Left kidney (tissue), 2 donors: ENCODE measurements around the gene RNF121. TPM values are rescaled to one million over a fixed set of nuclear protein-coding genes. Genes with fewer than 3 reads are reported as not detected.

Experiments used
- DNase-seq: peaks from one replicate; pipeline ENCODE4 v3.0.0-alpha.2; 2013
- polyA plus RNA-seq: library from polyadenylated mRNA; unstranded; fragments of 120-200 nt; gene quantifications from one replicate; pipeline ENCODE4 v1.2.1, GENCODE V29; 2013; ENCODE audit not compliant: insufficient read length

Gene RNF121
- polyA plus RNA-seq, 1 donor: 46.7 TPM

DNA sequence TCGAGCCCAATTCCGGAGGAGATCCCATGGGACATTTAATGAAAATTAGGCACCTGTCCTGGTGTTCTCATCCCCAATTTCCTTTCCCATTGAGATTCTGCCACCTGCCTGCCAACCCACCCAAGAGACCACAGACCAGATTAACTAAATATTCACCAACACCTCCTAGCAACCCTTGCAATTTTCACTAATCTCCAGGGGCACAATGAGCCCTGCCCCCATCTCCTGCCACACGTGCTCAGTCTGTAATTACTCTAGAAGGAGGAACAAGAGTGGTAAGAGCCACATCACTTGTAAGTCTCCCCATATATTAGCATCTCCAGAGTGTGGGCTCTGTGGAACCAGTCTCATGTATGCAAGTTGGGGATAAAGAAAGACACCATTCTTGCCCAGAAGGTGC is 107.8 kb downstream of the RNF121 start:
- DNase-seq: no peak

DNA sequence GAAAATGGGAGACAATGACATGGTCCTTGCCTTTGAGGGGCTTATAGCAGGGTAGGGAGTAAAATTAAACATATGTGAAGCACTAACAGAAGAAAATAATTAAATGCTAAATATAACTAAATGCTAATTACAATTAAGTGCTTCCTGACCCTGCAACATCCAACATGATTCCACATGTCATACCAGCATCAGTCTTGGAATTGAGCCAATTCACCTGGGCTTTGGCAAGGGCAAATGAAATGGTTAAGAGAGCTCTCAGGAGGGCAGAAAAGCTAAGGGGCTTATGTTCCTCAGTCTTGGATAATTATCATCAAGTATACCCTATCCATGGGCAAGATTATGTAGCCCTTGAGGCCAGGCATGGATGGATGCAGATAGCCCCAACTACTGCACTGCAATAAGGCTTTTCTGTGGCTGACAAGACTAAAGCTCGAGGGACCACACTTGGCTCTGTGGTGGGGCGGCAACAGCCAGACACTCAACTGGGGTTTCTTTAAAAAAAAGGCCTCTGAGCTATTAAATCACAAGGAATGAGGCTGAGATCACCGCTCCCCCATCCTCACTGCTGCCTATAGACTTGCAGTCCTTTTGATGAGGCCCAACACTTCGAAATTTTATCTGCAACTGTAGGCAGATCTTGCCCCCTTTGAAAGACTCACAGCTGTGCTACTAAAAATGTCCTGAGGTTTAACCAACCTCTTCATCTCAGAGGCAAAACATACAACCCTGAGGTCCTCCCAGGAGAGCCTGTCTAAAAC is 108.9 kb downstream of the RNF121 start:
- no peak for DNase-seq

DNA sequence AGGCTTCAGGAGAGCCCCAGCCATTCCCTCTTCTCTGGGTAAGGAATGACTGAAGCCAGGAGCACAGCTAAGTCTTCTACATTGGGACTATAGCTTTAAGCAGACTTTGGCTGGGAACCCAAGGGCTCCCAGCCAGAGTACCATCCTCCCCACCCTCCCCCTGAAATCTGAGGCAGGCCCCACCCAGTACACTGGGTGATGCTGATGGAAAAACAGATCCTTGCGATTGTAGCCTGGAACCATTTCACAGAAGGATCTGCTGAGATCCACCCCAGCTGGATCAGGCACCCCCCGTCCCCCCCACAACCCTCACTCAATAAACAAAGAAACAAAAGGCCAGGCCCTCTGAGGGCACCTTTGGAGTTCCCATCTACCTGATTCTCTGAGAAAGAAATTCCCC is 109.6 kb downstream of the RNF121 start:
- DNase-seq: no peak

DNA sequence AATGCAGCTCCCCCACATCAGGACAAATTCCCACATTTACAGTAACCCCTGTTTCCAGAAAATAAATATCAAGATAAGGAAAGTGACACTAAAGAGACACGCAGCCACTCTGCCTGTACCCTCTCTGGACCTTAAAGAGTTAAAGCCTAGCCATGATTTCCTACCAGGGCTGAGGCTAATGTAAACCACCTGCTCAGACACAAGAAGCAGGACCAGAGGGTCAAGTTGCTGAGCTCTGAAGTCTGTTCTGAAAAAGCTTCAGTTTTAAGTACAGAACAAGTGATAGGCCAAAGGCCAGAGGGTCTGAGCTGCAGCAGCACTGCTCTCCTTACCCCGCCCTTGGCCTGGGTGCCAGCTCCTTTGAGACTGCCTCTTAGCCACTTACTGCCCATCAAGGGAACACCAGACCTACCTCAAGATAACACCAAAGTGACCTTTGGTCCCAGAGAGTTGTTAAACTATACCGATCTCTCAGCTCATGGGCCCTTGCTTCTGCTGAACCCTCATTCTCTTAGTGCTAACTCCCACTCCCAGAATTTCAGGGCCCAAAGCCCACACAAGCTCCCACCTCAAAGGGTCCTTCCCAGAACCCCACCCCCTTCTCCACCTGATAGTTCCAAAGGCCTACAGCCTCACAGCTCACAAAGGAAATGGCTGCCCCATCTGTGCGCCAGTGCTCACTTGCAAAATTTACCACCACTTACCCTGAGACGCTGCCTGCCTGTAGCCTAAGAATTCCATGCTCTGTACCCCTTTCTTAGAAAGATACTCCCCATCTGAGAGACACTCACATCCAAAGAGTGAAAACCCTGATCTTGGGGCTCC is 110.4 kb downstream of the RNF121 start:
- DNase-seq: no peak

DNA sequence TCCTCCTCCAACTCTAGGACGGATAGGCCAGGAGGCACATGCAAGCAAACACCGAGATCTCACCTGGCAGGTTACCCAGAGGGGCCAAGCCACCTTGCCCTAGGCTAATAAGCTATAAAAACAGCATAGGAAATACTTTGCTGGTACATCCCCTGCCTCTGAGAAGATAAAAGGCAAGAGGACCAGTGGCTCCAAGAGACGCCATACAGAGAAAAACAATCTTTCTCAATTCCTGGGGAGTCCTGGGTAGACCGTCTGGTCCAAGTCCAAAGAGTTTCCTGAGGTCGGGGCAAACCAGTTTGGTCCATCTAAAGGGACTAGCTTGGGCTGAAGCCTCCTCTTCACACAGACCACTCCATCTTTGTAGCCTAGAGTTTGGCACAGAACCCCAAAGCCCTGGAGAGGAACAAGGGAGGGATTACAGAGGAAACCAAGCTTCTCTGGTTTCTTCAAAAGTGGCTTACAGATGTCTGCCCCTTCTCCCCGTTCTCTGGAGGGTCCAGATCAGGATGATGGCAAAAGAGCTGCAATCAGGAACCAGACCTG is 111.1 kb downstream of the RNF121 start:
- DNase-seq: no peak

DNA sequence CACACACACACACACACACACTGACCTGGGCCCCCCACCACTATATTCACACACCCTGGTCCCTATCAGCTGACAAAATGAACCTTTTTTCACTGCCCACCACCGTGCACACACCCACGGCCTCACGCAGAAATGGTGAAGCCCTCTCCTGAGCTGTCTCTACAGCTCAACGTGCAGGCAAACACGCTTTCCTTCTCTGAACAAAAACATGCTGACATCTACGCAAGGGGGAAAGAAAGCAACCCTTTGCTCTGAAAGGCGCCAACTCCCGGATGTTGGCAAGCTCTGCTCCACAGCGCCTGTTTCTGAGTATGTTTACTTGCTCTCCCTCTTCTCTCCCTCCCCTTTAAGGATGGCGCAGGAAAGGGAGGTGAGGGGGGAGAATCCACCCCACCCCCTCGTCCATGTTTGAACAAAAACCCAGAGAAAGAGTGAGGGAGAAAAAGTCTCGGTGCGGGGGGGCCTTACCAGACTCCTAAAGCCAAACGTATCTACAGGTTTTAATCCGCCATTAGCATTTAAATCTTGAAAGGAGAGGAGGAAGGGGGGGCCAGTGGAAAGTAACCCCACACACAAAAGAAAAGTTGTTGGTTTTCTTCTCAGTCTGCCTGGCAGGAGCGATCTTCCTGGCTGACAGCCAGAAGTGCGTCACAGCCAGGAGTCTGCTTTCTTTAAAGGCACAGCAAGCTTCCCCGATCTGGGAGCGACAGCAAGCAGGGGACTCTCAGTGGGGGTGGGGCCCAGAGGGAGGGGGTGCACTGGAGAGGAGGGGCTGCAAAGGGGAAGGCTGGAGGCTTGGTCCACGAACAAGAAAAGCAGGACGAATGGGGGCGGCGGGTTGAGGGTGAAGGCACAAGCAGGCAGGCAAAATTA is 111.9 kb downstream of the RNF121 start:
- peak; percentile 97 for DNase-seq

DNA sequence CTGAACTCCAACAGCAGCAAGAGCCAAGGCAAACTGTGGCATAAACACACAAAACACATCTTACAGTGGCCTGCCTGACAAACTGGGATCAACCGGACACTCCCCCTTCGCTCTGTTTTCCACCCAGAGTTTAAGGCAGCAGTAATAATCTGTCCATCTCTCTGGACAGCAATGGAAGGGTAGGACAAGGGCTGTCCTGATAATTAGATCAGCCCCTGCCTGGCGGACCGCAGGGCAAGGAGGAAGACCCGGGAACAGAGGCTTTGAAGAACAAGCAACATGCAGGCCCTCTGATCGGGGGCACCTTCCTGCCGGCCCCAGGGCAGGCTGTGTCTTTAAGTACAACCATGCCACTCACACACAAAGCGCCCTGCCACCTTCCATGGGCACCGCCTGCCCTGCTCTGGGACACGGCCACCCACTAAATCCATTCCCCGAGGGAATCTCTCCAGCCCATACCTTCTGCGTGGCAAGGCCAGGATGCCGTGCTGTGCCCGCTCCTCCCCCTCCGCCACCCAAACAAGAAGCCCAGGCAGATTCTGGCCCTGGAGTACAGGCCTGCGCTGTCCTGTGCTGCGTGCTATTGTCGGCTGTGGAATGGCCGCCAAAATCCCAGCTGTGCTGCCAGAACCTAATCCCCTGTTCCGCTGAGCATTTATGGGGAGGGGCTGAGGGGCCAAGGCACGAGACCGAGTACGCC is 112.7 kb downstream of the RNF121 start:
- DNase-seq: peak; percentile 62

DNA sequence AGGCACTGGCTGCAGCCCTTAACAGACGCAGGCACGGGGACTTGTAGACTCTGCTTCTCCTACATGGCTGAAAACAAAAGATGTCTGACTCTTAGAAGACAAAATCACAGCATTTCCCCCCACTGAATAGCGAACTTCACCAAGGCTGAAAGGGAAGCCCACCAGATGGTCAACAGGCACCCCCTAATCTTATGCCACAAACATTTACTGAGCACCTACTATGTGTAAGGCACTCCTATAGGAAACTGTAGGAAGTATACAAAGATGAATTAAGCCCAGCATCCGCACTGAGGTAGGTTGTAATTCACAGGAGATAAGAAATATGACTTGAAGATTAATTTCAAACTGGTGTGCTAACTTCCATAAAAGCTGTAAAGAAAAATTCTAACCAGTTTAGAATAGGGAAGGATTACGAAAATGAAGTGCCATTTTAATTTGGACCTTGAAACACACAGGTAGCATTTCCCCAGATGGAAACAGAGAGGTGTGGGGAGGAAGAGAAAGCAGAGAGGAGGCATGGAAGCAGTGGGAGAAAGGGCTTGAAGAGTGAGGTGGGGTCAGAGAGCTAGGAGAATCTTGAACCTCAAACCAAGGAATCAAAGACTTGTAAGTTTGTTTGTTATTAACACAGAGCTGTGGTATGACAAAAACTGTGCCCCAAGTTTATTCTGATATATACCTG is 113.4 kb downstream of the RNF121 start:
- DNase-seq: no peak

DNA sequence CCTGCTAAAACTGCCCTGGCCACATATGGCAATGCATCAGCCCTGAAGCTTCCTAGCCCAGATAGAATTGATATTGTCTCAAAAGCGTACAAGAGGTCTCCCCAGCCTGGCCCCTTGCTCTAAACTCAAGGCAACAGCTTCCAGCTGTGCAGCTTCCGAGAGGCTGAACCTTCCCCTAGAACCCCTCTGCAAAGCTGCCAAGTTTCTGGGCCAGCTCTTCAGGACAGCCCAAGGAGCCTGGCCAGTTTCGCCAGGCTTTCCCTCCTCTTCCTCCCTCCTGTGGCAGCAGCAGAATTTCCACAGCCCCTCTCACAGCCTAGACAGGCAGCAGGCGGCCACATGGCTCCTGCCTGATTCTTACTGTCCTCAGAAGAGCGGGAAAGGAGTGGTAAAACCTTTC is 117.0 kb downstream of the RNF121 start:
- no peak for DNase-seq

Other genes starting within 250 kb of the RNF121 start
- gene DEFB108B, start 95.8 kb upstream of the RNF121 start, polyA plus RNA-seq: 0.23 TPM
- 1.4 TPM for gene DEFB131B, start 50.6 kb upstream of the RNF121 start, polyA plus RNA-seq
- gene XNDC1N, start 452 bp upstream of the RNF121 start, polyA plus RNA-seq: 10.4 TPM
- gene IL18BP, start 69.9 kb downstream of the RNF121 start, polyA plus RNA-seq: 16.8 TPM
- 300 TPM for gene NUMA1, start 151.5 kb downstream of the RNF121 start, polyA plus RNA-seq
- 33.1 TPM for gene LRRC51, start 151.8 kb downstream of the RNF121 start, polyA plus RNA-seq
- gene LAMTOR1, start 174.3 kb downstream of the RNF121 start, polyA plus RNA-seq: 111 TPM
- not detected for gene TOMT, start 176.9 kb downstream of the RNF121 start, polyA plus RNA-seq
- 51.8 TPM for gene ANAPC15, start 183.6 kb downstream of the RNF121 start, polyA plus RNA-seq
- 1.1 TPM for gene FOLR3, start 206.7 kb downstream of the RNF121 start, polyA plus RNA-seq